SH-SY5Y (cell line): ENCODE results near the gene ELOVL1.

Experiments
- GATA2 ChIP-seq: IDR thresholded peaks from 2 replicates; pipeline ENCODE4 v1.6.1; 2011; ENCODE audit warnings: mild to moderate bottlenecking, low read depth, low read length
- GATA3 ChIP-seq: IDR thresholded peaks from 2 replicates; pipeline ENCODE4 v1.6.1; 2011; ENCODE audit warnings: low read depth, mild to moderate bottlenecking, low read length, moderate library complexity

The ELOVL1 gene

GRCh38 chr1:43387976-43388599, 20.3 kb upstream of the ELOVL1 start:
- TF ChIP-seq GATA3 (no peak), GATA2 (no peak)

DNA sequence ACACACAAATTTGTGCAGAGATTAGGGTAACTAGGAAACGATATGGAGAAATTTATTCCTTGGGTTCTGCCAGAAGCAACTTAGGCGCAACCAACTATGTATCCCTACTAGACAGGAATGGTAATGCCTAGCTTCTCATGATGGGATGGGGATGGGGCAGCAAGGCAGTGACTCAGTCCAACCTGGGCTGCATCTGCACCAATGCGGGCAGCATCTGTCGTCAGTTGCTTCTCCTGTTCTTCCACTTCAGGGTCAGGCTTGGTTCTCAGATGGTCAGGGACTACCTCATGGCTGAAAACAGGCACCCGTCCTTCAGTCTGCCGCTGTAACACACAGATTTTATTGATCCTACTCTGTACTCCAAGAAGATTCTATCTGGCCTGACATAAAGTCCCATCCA, 18.9 kb upstream of the ELOVL1 start:
- TF ChIP-seq GATA3 (no peak), GATA2 (no peak)

- no peak for TF ChIP-seq GATA3
- TF ChIP-seq GATA2 = no peak
These were observed 15.6 kb upstream of the ELOVL1 start for GRCh38 chr1:43383449-43383848.

GRCh38 chr1:43382027-43382779, 14.4 kb upstream of the ELOVL1 start:
- TF ChIP-seq GATA2 = no peak
- TF ChIP-seq GATA3 = no peak

DNA sequence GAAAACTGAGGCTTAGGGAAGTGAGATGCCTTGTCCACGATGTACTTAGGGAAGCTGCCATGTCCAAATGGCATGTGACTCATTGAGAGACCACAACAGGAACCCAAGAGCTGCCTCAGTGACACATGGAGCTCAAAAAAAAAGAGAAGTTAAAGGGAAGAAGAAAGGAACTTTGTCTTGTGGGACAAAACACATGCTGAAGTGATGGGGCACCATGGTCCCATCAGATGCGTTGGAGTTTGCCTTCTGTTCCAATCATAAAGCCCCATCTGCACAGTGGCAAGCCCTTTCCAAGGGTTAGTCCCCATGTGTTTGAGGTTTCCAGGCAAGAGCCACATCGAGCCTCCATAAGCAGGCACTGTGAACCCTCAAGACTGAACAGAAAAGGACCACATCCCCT, 13.8 kb upstream of the ELOVL1 start:
- TF ChIP-seq GATA2 (no peak), GATA3 (no peak)

DNA sequence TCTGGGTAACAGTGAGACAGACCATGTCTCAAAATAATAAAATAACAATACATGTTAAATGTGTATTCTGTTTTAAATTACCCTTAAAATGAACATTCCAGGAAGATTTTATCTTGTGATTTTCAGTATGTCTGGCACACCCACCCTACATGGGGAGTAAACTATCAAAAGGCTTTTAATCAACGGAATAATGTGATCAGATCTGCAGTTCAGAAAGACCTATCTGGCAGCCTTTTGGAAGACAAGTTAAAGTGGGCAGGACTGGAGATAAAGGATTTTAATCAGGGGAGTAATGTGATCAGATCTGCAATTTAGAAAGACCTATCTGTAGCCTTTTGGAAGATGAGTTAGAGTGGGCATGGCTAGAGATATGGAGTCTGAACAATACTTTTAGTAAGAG, 11.7 kb upstream of the ELOVL1 start:
- peak; percentile 74 for TF ChIP-seq GATA3
- TF ChIP-seq GATA2 = peak; percentile 69

DNA sequence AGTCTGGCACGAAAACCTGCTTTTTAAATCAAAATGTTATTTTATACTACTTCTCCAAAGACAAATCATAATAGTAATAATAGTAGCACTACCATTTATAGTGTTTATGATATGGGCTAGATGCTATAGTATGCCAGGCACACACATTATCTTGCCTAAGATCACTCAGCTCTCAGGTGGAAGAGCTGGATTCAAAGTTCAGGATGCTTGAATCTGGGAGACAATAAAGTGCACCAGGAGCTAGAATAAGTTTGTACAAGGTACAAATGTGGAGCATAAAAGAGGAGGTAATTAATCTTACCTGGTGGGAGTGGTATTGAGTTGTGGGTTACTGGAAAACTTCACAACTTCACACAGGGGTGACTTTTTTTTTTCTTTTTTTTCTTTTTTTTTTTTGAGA, 10.0 kb upstream of the ELOVL1 start:
- TF ChIP-seq GATA2 = no peak
- no peak for TF ChIP-seq GATA3

- TF ChIP-seq GATA3 (no peak), GATA2 (no peak)
These were observed 9.0 kb upstream of the ELOVL1 start for GRCh38 chr1:43376723-43377235.

- TF ChIP-seq GATA3 (no peak), GATA2 (no peak)
These were observed 5.5 kb upstream of the ELOVL1 start for GRCh38 chr1:43373066-43373940.

GRCh38 chr1:43372172-43372571, 4.4 kb upstream of the ELOVL1 start:
- TF ChIP-seq GATA2 = no peak
- no peak for TF ChIP-seq GATA3

GRCh38 chr1:43370564-43370963, 2.8 kb upstream of the ELOVL1 start:
- TF ChIP-seq GATA3 = no peak
- TF ChIP-seq GATA2 = no peak

- TF ChIP-seq GATA2 (no peak), GATA3 (no peak)
These were observed 822 bp upstream of the ELOVL1 start for GRCh38 chr1:43368646-43369020.

- TF ChIP-seq GATA3 = no peak
- no peak for TF ChIP-seq GATA2
These were observed 546 bp downstream of the ELOVL1 start for GRCh38 chr1:43367026-43367903.
